H4 (cell line): ENCODE data around the gene TAAR1. TPM values are rescaled to one million over a fixed set of nuclear protein-coding genes. Genes with fewer than 3 reads are reported as not detected.
"Not testable (repeated sequence)": the region's sequence is repeated elsewhere in the genome, so short reads cannot be mapped to it uniquely, and the experiment has no call there.

Experiments
- DNase-seq: peaks from one replicate; pipeline ENCODE4 v3.0.0-alpha.2; 2015; ENCODE audit warnings: low spot score
- total RNA-seq: library from RNA; depleted of rRNA; stranded (reverse); fragments of >200 nt; shearing (Covaris generic); gene quantifications from 2 replicates; pipeline ENCODE4 v1.2.3, GENCODE V29; 2014

Gene TAAR1
- total RNA-seq, 1 experiment from 2014 or later, result not detected

DNA sequence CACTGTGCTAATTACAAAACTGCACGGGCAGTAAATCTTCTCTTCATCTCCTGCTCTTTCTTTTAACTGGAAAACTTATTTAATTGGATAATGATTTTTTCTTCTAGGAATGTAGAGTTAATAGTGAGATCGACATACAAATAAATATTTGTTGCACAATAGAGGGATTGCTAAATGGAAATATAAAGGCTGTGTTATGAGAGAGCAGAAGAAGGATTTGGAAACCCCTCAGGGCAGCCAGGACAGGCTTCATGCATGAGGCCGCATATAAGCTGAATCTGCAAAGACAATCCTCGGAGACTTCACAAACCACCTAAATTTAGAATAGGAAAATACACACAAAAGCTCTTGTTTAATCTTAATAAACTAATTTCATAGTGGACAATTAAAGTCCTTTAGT, 2.9 kb upstream of the TAAR1 start:
- no peak for DNase-seq

DNA sequence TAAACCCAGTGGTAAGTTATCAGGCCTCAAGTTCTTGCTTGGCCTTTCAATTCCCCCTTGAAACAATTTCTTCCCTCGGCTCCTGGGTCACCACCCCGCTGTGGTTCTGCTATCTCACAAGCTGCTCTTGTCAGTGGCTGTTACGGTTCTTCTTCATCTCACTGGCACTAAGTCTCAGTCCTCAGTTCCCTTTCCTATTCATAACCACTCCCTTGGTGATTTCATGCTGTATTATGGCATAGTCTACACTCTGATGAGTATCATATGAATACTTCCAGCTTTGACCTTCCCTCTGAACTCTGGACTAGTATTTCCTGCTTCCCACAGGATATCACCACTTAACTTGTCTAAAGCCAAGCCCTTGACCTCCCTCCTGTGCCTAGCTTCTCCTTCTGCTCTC, 7.9 kb downstream of the TAAR1 start:
- DNase-seq, result no peak

DNA sequence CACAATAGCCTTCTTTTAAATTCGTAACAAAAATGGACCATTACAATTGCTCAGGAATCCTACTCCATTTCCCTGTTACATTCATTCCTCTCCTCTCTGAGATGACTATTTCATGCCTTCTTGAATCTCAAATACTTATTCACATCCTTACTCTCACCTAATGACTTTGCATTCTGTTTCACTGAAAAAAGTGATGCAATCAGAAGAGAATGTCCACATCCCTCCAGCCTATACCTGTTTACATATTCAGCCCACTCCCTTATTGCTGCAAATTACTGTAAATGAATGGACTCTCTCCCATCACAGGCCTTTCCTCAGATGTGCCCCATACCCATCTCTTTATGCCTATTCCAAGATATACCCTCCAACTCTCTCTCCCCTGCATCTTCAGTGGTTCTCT, 8.6 kb downstream of the TAAR1 start:
- DNase-seq, result no peak

DNA sequence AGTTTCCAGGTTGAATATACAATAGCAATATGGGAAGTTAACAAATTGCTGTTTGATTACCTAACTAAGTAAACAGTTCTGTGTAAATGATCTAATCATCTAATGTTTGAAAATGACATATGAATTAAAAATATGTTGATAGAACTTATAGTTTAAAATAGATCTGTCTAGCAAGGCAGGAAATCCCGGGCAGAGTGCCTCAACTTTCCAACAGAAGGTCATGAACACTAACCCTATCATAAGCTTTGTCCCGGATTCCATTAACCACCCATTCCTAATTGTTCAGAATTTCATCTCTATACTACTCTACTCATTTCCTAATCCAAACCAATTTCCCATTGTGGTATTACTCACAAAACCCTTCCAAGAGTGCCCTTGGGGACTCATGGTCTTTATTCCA, 10.2 kb downstream of the TAAR1 start:
- no peak for DNase-seq

DNA sequence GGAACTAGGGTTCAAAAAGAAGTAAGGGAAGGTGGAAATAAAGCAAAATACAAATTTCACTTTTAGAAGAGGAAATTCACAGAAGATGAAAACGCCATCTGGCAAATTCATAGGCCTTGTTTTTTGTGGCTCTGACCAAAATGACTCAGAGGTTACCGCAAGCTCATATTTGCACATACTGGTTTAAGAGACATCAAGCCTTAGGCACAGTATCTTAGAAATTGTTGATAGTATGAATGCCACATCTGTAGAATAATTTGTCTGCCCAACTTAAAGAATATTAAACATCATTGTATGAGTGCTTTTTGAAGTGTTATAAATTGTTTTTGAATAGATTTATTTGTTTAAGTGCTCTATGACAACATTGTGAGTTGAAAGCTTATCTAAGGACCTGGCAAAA, 10.6 kb downstream of the TAAR1 start:
- peak; percentile 70 for DNase-seq

DNA sequence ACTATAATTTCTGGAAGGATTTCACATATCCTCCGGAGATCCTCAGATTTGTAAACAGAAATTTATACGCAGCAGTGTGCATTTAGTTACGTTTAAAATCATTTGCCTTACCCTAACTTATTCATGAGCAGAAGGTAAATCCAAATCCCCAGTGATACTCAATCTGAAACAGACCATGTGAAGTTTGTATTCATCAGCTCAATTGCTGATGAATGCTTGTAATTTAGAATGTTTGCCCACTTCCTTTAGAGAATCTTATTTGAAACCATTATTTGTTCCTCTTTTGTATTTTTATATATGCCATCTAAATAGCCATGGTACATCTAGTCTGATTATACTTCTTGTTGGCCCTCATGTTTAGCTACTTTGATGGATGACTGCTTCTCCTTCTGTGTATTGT, 15.4 kb downstream of the TAAR1 start:
- DNase-seq, result no peak

DNA sequence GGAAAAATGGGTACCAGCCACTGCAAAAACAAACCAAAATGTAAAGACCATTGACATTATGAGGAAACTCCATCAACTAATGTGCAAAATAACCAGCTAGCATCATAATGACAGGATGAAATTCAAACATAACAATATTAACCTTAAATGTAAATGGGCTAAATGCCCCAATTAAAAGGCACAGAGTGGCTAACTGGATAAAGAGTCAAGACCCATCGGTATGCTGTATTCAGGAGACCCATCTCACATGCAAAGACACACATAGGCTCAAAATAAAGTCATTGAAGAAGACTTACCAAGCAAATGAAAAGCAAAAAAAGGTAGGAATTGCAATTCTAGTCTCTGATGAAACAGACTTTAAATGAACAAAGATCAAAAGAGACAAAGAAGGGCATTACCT, 21.8 kb downstream of the TAAR1 start:
- not testable (repeated sequence) for DNase-seq

DNA sequence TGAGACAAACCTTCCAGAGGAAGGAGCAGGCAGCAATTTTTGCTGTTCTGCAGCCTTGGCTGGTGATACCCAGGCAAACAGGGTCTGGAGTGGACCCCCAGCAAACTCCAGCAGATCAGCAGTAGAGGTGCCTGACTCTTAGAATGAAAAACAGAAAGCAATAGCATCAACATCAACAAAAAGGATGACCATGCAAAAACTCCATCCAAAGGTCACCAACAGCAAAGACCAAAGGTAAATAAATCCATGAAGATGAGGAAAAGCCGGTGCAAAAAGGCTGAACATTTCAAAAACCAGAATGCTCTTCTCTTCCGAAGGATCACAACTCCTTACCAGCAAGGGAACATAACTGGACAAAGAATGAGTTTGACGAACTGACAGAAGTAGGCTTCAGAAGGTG, 23.1 kb downstream of the TAAR1 start:
- not testable (repeated sequence) for DNase-seq

DNA sequence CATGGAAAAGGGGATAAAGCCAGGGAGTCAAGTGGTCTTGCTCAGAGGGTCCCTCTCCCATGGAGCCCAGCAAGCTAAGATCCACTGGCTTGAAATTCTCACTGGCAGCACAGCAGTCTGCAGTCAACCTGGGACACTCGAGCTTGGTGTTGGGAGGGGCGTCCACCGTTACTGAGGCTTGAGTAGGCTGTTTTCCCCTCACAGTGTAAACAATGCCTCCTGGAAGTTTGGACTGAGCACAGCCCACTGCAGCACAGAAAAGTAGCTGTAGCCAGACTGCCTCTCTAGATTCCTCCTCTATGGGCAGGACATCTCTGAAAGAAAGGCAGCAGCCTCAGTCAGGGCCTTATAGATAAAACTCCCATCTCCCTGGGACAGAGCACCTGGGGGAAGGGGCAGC, 23.7 kb downstream of the TAAR1 start:
- not testable (repeated sequence) for DNase-seq

DNA sequence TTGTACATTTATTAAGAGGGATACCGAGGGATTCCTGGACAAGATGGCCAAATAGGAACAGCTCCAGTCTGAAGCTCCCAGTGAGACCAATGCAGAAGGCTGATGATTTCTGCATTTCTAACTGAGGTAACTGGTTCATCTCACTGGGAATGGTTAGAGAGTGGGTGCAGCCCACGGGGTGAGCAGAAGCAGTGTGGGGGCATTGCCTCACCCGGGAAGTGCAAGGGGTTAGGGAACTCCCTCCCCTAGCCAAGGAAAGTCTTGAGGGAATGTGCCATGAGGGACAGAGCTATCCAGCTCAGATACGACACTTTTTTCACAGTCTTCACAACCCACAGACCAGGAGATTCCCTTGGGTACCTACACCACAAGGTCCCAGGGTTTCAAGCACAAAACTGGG, 24.2 kb downstream of the TAAR1 start:
- no peak for DNase-seq

DNA sequence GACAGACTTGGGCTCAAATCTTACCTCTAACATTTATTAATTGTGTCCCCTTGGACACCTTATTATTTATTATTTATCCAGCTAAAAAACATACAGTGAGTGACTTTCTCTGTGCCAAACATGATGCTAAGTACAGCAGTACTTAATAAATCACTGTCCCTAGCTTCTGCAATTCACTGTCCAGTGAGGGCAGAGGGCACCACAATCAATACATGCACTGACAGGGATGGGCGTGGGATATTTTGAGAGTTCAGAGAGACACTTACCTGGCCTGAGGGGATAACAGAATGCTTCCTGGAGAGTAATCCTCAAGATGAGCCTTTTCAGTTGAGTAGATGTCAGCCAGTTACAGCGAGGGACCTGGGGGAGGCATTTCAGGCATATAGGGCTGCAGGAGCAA, 25.6 kb downstream of the TAAR1 start:
- DNase-seq, result no peak

DNA sequence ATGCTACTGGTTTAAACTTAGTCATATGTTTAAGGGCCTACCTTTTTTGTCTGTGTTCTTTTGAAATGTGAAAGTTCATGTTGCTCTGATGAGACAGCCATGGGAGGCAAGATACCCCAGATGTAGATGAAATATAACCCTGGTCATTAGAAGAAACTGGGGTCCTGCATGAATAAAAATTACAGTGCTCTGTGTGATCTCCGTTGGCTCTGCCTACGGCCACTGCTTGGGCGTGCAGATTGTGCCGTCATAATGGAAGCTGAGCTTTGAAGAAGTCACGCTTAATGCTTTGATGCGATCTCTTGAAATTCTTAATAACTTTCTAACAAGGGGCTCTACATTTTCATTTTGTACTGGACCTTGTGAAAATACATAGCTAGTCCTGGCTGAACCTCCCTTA, 34.8 kb downstream of the TAAR1 start, which contains the start of gene TAAR2:
TAAR2 (minus strand) TSS at position 101 of the 400 bp plus-strand sequence; CDS start at position 101, 0 bp downstream.
- DNase-seq, result no peak

DNA sequence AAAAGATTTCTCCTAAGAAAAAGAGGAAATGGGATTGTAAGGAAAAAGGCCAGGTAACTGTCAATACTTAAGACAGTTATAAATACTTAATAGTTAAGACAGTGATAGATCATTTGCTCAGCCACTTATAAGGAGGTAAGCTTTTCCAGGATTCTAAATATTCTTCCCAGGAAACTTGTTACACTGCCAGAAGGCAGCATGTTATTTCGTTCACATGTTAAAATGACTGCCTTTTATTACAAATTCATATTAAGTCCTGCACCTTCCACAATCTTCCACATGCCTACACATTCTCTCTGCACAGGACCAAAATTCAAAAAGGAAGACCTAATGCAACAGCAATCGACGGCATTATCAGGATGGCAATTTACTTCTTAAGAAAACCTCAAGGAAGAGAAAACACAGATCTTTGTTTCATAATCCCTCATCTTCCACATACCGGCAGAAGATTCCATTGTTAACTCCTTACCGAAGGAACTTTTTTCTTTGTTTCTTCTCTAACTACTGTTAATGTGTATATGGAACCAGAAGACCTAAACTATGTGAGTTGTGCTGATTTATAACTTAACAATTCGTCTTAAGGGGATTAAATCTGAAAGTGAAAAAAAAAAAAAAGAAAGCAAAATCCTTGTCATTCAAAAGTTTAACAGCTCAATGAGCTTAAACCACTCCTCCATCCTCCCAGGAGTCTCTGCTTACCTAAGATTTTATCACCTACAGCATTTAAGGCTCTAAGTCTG, 35.7 kb downstream of the TAAR1 start:
- DNase-seq, result no peak

DNA sequence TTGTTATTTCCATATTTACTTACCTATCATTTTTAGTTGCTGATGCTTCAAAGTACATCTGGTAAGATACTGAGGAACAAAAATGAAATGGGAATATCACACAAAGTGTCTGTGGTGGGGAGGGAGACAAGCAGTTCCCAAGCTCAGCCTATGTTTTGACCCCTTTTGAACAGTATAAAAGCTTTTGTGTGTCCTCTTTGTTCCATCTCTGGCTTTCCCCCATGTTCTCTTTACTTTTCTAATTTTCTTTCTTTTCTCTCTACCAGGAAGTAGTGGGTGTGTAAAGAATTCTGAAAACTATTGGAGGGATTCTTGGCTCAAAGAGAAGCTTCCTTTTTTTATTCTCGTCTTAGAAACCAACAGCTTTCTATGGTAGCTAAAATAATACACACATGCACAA, 42.3 kb downstream of the TAAR1 start:
- DNase-seq, result no peak

DNA sequence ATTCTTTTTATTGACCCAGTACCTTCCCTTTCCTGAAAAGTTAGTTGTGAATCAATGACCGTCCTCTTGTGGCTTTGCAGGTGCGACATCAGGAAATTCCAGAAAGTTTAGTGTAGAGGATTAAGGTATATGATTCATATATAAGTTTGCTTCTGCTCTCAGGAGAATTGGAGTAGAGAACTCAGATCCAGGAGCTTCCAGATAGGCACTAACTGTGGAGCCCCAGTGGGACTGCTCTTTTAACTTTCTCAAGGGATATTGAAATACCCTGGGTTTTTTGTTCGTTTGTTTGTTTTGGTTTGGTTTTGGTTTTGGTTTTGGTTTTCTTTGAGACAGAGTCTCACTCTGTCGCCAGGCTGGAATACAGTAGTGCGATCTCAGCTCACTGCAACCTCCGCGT, 44.4 kb downstream of the TAAR1 start:
- DNase-seq, result no peak

DNA sequence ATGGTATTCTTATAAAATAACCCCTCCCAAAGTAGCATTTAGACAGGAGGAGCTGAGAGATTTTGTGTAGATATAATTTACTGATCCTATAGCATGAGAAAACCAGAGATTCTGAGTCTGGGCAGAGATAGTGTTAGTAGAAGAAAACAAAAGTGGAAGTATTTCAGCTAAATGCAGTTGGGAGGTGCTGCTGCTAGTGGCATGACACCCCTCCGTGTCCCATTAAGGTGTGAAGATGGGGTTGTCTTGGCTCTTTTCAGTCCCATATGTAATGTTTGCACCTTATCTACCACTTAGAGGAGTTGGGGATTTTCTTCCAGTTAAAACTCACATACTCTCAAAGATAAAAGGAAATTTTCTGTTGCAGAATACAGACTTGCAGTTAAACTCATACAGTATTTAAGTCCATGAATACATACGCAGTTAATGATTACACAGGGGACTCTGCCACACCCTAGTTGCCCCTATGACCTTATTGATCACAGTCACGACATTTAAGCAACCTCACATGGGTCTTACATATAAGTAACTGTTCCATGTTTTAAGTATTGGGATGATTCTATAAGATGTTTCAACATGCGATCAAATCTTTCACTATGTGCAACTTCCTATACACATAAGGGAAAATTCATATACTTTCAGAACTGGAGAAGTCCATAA, 46.4 kb downstream of the TAAR1 start:
- no peak for DNase-seq

DNA sequence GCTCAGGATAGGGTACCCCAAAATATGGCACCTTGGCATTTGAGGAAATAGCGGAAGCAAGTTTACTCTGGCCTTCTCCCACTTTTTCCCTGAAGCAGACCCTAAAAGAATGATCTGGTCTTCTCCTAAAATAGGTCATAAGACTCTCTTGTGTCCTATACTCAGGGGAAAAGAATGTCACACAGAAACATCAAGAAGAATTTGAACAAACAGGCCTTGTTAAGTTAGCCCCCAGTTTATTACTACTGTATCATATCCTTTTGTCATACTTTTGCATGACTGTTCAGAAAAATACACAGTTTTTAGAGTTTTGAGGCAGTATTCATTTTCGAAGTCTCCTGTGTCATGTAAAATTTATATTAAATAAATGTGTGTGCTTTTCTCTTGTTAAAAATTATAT, 47.4 kb downstream of the TAAR1 start:
- DNase-seq, result no peak

DNA sequence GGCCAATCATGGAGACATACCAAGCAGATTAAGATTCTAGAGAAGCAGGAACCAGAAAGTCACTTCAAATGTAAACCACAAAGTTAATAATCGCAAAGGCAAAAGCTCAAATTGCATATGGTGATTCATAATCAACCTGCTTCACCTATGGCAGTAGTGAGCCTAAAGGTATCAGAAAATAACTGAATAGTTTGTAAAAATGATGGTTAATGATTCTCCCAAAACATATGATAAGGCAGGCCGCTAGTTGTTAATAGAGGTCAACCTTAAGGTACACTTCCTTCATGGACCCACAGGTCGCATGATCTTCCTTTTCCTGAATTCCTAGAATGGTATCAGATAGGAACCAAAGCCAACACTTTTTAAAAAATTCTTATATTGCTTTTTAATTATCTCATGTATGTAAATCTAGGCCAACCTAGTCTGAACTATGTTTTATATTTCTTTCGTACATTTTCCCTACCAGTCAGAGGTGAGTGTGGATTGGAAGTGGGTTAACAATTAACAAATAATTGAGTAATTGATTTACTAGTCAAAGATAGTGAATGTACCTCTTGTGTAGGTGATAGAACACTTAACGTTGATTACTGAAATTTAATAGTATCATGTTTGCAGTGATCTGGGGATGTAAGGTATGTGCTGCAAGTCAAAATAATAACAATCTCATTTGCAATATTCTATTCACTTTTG, 51.3 kb downstream of the TAAR1 start:
- no peak for DNase-seq

DNA sequence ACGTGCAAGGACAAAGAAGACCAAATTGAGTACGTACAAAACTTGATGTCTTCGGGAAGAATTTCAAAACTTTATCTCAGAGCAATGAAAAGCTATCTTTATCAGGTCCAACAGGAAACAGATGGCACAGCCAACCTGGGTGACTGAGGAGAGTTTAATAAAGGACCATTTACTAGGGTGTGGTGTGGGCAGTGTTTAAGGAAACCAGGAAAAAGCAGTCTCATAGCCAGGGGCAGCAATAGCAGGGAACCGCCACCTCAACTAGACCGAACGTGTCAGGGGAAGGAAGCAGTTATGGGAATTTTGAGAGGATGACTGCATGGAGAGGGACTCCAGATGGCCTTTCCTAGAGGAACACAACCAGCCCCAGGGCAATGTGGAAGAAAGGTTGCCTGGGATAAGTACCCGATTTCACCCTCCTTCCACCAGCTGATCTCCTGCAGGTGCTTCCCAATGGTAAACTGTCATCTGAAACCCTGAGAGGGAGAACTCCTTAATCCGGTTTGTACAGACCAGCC, 54.3 kb downstream of the TAAR1 start:
- no peak for DNase-seq

DNA sequence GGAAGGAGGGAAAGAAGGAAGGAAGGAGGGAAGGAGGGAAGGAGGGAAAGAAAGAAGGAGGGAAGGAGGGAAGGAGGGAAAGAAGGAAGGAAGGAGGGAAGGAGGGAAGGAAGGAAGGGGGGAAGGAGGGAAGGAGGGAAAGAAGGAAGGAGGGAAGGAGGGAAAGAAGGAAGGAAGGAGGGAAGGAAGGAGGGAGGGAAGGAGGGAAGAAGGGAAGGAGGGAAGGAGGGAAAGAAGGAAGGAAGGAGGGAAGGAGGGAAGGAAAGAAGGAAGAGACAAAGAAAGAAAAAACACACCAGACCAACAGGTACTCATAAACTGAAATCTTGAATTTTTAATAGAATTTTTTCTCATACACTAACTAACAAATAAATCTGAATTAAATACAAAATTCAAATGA, 58.1 kb downstream of the TAAR1 start:
- DNase-seq, result not testable (repeated sequence)

DNA sequence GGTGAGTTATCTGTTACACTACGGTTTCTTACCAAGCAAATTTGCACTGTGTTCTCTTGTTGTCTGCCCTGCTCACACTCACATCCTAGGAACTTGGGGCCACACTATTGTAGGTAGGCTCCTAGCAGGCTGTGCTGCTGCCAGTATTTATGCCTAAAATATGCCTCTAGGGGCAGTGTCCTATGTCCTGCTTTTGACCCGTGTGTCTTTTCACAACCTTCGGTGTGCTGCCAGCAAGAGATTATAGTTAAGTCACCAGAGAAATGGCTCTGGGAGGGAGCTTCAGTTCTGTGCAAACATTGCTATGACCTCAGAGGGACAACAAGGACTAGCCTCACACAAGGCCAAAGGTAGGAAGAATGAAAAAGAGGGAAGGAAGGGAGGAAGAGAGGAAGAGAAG, 60.5 kb downstream of the TAAR1 start:
- DNase-seq, result peak; percentile 31

DNA sequence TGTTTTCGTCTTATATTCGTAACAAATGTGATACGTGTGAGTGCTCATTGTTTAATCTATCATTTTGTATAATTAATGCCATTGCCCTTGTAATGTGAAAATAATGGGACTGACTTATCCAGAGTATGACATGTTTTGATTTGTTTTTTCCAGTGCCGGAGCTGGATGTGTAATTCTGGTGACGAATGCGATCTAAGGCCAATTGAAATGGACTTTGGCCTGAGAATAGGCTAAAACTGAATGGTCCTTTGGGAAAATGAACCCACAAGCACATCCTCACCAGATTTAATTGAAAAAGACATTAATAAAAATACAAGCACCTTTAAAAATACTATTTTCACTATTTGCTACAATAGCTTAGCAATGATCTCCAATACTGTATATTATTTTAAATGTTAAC, 62.8 kb downstream of the TAAR1 start:
- DNase-seq, result no peak
